NCI-H2107 treated with DMSO at 0.1 percent for 48 hours (cell line): ENCODE measurements around the gene VEPH1.
"Not testable (repeated sequence)": the region's sequence is repeated elsewhere in the genome, so short reads cannot be mapped to it uniquely, and the experiment has no call there.

Source experiments
- DNase-seq: peaks from one replicate; lab custom pipeline; 2025; ENCODE audit not compliant: unreplicated experiment; lab: John Stamatoyannopoulos, UW

Gene VEPH1

DNA sequence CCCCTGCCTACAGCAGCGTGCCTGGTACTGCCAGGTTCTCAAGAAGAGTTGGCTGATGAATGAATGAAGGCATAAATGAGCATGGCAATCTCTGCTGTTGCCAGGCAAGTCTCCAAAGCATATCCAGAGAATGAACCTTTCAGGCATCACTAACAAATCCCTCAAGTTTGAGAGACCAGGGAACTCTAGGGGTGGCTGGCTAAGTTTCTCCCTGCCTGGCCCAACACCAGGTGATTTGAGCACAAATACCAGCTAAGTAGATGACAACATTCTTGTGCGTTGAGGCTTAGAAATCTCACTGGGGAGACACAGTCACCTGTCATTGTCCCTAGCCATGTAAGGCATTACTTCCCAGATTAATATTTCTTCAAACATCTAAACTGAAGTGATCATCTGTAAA, 147.9 kb downstream of the VEPH1 start:
- DNase-seq = no peak

DNA sequence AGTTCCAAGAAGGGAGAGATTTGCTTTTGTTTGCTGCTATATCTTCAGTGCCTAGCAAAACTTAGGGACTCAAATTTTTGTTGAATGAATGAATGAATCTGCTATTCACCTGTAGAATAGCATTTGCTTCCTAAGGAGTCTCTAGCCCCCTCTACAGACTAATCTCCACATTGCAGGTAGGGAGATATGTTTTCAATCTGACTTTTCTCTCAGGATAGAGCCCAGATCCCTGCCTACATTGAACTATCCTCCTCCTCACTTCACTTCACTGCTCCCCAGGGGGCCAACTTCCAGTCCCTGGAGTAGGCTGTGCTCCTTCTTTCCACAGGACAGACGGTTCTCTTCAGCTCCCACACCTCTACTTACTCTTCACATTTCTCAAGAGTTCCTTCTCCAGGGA, 148.5 kb downstream of the VEPH1 start:
- DNase-seq = no peak

DNA sequence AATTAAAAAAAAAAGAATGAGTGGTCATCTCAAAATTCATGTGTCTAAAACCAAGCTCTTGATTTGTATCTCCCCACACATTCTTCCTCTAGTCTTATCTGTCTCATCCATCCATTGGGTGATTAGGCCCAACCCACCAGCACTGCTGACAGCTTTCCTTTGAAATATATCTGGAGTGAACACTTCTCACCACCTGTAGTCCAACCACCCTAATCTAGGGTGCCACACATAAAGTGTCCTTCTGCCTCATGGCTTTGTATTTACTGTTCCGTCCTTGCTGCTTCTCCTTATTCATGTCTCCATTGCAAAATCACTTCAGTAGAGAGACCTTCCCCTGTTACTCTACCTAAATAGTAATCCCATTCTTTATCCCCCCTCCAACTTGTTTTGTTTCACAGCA, 149.0 kb downstream of the VEPH1 start:
- DNase-seq = no peak

DNA sequence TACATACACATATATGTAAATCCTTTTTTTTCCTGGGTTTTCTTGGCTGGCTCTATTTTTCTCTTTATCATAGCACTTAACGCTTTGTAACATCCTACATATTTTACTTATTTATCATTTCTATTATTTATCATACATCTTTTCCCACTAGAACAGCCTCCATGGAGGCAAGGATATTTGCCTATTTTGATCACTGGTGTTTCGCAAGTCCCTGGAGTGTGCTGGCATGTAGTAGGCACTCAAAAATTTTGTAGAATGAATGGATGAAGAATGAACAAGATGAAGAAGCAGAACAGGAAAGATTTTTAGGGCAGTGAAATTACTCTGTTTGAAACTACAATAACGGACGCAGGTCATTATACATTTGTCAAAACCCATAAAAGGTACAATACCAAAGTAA, 149.6 kb downstream of the VEPH1 start:
- DNase-seq = no peak

DNA sequence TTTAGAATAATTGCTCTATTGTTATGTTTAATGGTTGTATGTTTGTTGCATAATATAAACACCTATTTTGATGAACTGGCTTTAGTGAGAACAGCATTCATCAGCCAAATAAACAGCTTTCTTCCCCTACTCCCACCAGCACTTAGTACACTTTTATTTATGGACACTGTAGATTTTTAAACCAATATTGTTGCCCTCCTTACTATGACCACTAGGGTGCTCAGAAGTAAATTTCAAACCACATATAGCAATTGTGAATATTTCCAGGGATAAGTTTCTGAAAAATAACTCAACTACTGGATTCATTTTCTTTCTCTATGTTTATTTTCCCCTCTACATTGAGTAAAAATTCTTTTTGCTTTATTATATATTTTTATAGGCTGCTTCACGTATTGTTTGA, 151.2 kb downstream of the VEPH1 start:
- no peak for DNase-seq

DNA sequence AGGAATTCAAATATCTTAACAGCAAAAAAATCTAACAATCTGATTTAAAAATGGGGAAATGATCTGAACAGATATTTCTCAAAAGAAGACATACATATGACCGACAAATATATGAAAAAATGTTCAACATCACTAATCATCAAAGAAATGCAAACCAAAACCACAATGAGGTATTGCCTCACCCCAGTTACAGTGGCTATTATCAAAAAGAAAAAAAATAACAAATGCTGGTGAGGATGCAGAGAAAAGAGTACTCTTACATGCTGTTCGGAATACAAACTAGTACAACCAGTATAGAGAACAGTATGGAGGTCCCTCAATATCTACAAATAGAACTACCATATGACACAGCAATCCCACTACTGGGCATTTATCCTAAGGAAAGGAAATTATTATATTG, 152.6 kb downstream of the VEPH1 start:
- DNase-seq = not testable (repeated sequence)

DNA sequence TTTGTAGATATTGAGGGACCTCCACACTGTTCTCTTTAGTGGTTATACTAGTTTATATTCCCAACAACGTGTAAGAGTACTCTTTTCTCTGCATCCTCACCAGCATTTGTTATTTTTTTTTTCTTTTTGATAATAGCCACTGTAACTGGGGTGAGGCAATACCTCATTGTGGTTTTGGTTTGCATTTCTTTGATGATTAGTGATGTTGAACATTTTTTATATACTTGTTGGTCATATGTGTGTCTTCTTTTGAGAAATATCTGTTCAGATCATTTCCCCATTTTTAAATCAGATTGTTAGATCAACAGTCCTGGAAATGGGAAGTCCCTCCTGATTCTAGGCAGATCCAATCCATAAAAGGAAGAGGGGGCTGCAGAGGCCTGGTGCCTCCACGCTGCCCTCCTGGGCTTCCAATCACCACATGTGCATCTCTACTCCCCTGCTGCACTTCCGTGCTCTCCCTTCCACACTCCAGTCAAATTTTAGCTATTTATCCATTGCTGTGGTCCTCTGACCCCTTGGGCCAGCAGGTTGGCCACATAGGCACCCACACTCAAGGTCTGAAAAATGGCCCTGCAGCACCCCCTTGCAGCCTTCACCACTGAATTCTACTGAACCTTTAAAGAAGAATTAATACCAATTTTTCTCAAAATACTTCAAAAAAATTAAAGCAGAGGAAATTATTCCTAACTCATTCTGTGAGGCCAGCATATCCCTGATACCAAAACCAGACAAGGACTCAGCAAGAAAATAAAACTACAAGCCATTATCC, 154.7 kb downstream of the VEPH1 start:
- DNase-seq = not testable (repeated sequence)

DNA sequence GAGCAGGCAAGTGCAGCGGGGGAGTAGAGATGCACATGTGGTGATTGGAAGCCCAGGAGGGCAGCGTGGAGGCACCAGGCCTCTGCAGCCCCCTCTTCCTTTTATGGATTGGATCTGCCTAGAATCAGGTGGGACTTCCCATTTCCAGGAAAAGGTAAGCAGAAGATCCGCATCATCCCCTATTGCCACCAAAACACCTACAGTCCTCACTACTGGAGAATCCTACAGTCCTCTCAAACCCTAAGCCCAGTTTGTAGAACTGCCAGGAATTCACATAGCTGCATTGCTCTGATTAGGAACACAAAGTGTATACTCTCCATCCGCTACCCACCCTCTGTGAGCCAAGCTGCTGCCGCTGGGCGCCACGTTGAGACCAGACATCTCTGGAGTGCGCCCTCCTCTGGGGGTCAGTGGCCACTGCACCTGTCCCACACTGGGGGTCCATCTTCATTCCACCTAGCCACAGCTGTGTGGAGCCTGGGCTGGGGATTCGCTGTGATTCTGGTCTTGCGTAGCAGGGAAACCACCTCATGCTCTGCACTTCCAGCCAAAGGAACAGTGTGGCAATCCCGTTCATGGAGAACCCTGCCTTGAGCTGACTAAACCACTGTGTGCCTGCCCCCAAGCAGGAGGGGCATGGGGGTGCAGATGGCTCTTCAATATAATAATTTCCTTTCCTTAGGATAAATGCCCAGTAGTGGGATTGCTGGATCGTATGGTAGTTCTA, 155.5 kb downstream of the VEPH1 start:
- no peak for DNase-seq

DNA sequence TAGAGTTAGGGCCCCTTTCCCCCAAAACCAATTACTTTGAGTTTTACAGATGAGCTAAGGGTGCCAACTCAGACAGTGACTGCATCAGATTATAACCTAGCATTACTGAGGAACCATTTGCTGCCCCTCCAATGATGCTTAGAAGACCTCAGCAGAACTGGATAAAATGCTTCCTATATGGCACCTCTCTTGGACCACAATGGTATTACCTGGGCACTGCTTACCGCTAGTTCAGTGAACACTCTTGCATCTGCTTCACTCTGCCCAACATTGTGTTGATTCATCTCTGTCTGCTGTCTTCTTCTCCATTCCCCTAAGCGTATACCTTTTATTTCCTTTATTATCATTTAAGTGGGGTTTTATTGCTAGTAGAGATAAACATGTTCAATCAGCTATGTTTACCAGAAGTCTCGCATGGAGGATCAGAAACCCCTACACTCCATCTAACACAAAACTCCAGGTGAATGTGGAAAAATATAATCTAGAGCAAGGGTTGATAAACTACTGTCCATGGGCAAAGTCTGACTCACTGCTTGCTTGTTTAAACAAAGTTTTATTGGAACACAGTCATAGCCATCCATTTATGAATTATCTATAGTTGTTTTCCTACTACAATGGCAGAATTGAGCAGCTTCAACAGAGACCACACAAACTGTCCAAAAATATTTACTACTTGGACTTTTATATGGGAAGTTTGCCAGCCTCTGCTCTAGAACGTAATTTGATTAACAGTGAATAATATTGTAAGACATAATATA, 166.8 kb downstream of the VEPH1 start:
- no peak for DNase-seq

DNA sequence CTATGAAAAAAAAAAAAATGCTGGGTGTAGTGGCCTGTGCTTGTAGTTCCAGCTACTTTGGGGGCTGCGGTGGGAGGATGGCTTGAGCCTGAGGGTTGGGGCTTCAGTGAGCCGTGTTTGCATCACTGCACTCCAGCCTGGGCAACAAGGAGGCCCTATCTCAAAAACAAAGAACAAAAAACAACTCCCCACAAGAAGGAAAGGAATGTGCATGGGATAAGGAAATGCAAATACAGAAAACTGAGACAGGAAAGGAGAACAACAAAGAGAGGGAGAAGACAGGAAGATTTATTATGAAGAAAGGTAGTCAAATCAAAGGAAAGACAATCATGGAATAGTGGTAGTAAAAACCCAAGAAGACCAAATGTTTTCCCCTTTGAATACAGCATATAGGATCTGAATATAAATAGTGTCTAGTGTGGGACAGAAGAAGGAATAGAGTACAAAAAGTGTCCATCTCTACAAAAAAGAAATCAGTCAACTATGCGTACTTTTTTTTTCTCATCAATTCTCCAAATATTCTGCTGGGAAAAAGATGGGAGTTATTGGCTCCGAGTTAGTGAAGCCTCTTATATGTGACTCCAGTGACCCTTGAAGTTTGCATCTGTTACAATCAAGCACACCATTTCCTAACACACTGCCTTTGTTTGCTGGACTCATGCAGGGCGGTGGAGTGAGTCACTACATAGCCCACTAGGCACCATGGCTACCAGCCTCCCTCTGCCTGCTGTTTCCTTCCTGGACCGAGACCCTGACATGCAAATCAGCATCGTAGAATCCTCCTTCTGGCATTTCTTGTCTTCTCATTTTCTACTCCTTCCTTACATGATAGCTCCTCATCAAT, 167.8 kb downstream of the VEPH1 start:
- no peak for DNase-seq

DNA sequence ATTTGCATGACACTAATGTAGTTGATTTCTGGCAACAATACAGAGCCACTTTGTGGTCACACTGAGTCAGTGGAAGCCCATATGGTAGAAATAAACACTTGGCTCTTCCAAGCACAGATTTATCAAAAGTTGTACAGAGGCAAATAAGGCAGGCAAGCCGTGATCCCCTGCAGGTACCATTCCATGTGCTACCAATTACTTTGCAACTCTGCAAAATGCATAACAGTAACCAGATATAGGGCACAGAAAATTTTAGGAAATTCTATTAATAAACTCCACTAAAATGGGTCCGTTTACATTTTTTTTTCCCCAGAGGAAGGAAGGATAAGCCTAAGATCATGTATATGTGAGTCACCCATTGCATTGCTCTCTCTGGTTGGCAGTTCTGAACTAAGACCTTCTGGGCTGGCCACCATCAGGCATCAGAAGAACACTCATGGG, 169.6 kb downstream of the VEPH1 start:
- no peak for DNase-seq

DNA sequence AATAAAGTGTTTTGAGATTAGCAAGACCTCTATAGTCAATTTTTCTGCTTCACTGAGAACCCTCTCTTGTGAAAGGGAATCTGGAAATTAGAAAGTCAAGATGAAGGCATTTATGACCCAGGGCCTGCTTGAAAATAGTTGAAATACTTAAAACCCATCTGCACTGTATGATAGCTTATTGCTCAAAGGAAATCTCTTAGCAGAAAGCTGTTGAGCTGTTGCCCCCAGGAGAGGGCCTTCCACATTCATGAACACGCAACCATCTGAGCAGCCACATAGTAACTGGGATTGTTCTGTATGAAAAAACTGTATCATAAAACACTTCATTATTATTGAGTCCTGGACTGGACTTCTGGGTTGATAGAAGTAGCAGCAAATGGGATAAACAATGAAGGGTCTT, 173.0 kb downstream of the VEPH1 start:
- no peak for DNase-seq

DNA sequence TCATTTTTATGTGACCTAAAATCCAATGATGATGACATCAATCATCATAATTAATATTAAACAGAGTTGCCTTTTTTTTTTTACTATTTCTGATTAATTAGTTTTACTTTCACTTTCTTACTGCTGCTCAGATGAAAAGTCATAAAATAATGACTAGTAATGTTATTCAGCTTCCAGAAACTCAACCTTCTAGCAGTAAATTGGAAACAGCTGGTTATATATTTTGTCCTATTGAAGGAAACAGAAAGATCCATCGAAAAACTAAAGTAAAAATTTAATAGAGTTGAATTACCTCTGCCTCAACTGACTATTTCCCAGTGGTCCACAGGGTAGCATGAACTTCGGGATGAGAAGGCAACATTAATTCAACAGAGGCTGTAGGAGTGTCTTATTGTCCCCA, 173.7 kb downstream of the VEPH1 start:
- no peak for DNase-seq

DNA sequence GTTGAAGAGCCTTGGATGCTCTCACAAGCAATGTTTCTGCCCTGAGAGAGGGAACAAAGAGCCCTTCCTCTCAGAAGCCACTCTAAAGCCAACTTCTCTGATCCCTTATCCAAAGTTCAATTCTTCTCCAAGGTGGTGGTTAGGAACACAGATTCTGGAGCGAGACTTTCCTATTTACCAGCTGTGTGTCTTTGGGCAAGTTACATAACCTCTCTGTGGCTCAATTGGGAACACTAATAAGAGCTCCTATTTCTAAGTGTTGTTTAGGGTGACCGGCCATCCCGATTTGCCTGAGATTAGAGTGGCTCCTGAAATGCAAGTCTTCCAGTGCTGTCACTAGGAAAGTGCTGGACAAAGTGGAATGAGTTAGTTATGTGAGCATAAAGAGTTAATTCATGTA, 175.4 kb downstream of the VEPH1 start:
- DNase-seq = no peak

DNA sequence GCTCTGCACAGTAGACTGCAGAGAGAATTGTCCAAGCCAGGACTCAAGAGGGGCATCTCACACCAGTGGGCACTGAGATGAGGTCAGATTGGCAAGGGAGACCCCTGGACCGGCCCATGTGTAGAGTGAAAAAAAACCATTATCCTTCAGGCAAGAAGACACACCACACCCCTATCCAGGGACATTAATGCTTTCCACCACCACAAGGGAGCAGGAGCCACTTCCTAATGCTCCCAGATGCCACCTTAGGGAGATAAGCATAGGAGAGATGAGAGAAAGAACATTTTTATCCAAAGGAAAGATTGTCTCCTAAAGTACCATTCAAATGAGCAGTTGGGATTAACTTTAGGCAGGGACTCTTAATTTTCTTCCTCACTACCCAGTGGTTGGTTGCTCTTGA, 176.2 kb downstream of the VEPH1 start:
- no peak for DNase-seq

DNA sequence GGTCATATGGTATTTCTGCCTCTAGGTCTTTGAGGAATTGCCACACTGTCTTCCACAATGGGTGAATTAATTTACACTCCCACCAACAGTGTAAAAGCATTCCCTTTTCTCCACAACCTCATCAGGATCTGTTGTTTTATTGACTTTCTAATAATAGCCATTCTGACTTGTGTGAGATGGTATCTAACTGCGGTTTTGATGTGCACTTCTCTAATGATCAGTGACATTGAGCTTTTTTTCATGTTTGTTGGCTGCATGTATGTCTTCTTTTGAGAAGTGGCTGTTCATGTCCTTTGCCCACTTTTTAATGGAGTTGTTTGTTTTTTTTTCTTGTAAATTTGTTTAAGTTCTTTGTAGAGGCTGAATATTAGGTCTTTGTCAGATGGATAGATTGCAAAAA, 178.3 kb downstream of the VEPH1 start:
- DNase-seq = not testable (repeated sequence)

DNA sequence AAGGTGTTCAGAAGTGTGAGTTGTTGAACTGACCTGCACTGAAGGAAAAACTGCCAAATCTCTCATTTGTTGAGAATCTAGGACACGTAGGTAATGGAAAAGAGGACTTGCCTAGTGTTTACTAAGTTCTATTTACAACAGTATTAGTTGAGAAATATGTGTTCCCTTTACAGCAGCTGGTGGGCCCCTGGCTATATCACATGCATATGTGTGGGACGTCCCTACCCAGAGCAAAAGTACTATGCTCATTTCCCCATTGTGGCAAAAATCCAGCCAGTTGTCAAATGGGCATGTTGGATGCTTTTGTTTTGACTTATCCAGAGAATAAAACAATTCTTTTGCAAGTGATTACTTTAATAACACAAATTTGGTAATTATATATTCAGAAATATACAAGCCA, 179.9 kb downstream of the VEPH1 start:
- no peak for DNase-seq

DNA sequence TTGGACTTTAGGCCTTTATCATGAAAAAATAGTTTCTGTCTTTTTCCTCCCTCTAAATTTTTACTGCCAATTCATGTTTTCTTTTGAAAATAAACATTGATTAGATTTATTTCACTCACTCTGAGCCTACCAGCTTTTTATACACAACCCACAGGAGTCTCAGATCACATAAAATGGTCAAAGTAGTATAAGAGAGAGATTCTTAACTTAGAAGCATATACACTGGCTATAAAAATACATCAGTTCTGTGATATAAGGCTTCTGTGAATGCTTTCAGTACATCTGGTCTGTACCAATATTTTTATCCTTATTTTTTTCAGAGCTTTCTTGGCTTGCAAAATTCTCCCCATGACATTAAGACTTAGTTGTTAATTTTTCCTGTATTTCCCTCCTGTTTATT, 183.5 kb downstream of the VEPH1 start:
- no peak for DNase-seq

DNA sequence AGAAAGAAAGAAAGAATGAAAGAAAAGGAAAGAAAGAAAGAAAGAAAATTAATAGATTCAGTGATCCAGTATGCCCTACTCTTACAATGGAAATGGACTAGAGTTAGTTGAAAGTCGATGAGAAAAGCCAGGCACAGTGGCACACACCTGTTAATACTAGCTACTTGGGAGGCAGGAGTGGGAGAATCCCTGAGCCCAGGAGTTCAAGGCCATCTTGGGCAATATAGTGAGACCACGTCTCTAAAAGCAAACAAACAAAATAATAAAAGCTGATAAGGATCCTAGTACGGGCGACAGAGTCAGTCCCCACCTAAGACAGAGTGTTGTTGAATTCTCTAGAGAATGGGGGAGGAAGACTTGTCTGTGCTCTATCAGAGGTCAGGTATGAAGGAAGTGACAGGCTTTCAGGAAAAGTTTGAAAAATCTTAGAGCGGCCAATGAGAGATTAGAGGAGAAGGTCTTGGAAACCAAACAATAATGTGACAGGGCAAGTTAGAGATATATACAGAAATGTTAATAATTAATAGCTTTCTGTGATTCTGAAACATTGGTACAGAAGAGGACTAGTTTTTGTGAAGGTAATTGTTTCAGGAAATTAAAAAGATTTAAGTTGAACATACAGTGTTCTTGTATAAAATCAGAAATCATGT, 184.5 kb downstream of the VEPH1 start:
- DNase-seq = no peak

DNA sequence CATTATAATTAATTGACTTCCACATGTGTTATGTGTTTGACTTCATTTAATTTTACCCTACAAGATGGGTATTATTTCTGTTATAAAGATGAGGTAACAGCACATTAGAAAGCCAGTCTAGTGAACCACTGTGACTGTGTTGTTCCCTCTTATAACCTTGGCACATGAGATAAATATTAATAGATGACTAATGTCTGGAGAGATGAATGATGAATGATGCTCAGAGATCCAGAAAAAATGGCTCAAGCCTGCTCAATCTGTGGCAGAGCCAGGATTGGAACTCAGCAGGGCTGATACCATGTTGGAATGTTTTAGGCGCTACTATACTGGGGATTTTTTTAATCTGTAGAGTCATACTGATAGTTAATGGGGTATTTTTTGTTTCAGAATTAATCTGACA, 185.3 kb downstream of the VEPH1 start:
- no peak for DNase-seq

DNA sequence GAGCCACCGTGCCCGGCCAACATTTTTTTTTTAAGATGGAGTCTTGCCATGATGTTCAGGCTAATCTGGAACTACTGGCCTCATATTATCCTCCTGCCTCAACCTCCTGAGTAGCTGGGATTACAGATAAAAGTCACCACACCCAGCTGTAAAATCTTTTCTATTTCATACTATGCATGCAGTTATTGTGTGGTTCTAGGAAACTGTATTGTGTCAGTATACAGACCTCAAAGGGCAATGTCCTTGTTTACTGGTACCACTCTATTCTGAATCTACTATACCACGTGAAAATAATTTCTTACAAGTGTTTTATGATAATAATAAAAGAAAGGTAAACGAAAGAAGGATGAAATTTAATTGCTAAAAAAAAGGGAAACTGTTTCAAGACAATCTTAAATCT, 190.0 kb downstream of the VEPH1 start:
- no peak for DNase-seq
